RPMI8226 (cell line): ENCODE data around the gene CAMK1D.

Source experiments
- DNase-seq: peaks from one replicate; pipeline ENCODE4 v3.0.0-alpha.2; 2015

Gene CAMK1D

GRCh38 chr10:12633776-12634620 lies 284.7 kb downstream of the CAMK1D start:
- no peak for DNase-seq

- DNase-seq = no peak
These were observed 285.2 kb downstream of the CAMK1D start for GRCh38 chr10:12634621-12634931.

DNA sequence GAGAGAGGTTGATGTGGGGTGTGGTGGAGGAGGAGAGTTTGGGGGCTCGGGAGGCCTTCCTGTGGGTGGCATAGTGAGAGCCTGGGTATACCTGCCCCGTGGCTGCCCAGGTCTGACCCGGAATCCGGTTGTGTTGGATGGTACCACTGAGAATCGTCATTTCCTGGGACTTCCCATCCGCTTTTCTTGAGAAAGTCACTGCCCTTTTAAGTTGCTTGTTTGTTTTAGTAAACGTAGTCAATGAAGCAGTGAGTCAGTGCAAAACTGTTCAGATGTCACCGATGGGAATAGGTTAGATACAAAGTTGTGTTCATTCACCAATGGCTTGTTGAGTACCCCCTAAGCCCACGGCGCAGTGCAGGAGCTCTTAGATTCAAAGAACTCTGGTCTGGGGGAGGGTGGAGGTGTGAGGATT lies 285.8 kb downstream of the CAMK1D start:
- no peak for DNase-seq

GRCh38 chr10:12636571-12636970 lies 287.2 kb downstream of the CAMK1D start:
- no peak for DNase-seq

- no peak for DNase-seq
These were observed 288.3 kb downstream of the CAMK1D start for GRCh38 chr10:12637649-12638048.

GRCh38 chr10:12638103-12638502 lies 288.8 kb downstream of the CAMK1D start:
- DNase-seq = peak; percentile 86

GRCh38 chr10:12638781-12639180 lies 289.4 kb downstream of the CAMK1D start:
- no peak for DNase-seq

- DNase-seq = no peak
These were observed 290.9 kb downstream of the CAMK1D start for GRCh38 chr10:12639996-12640944.

GRCh38 chr10:12642036-12642435 lies 292.7 kb downstream of the CAMK1D start:
- DNase-seq = no peak

DNA sequence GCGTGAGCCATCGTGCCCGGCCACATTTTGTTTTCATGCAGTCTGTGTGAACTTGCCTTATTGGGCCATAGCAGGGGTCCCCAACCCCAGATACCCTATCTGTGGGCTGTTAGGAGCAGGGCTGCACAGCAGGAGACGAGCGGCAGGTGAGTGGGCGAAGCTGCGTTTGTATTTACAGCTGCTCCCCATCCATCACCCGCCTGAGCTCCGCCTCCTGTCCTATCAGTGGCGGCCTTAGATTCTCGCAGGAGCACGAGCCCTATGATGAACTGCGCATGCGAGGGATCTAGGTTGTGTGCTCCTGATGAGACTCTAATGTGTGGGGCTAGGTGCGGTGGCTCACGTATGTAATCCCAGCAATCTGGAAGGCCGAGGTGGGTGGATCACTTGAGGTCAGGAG lies 293.9 kb downstream of the CAMK1D start:
- no peak for DNase-seq

GRCh38 chr10:12644380-12645144 lies 295.2 kb downstream of the CAMK1D start:
- DNase-seq = no peak

GRCh38 chr10:12645449-12645848 lies 296.1 kb downstream of the CAMK1D start:
- no peak for DNase-seq

DNA sequence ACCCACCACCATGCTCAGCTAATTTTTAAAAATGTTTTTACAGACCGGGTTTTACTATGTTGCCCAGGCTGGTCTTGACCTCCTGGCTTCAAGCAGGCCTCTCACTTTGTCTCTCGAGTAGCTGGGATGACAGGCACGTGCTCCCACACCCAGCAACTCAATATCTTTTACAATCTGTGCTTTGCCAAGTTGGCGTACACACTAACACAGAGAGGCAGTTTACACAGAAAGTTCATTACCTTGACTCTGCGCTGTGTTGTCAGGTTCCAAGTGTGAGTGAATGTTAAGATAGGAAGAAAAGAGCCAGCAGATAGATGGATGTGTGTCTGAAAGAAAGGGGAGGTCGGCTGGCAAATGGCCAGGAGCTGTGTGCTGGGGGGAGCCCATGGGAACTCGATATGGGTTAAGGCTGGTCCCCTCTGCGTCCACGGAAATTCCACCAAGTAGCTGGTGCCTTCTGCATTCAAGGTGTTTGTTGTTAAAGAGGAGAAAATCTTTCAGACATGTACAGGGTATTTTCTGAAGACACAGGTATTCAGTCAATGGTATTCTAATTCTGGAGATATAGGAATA lies 299.8 kb downstream of the CAMK1D start:
- DNase-seq = no peak

DNA sequence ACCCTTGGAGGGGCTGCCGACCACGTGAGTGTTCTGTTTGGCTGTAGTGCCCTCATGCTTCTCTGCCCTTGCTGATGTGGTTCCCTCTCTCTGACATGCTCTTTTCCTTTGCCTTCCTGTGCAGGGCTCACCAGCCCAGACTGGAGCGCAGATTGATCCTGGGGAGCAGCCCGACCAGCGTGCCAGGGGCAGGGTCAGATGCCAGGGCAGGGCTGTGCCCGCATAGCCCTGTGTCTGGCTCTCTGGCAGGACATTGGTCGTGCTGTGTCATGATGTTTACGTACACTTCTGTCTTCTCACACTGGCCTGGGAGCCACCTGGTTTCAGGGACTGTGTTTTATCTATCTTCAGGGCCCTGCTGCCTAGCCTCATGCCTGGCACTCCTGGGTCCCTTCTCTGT lies 300.8 kb downstream of the CAMK1D start:
- DNase-seq = no peak

DNA sequence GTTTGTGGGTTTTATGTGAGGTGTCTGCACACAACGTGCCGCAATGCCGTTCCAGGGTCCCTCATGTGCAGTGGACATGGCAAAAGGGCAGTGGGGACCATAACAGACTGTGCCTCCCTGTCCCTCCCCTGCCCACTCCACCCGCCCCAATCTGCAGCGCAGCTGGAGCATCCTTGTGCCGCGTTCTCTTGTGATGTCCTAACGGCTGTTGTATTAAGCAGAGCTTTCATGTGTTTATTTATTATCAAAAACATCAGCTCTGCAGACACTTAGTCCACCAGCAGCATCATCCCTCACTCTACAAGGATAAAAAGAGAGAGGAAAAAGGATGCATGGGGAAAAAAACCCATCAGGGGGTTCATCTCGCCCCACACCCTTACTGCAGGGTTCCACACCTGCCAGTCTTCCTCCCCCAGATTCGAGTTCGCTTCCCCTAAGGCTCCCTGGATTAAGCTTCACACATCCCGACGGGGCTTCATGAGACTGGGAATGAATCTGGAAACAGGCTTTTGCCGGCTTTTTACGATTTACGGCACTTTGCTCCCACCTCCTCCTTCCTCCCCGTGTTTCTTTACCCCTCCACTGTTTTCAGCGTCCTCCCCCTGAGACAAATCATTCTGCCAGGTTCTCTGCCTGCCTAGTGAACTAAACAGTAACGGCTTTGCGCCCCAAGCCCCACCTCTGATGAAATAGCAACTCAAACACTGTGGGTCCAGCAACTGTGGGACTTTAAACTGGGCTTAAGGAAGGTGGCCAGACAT lies 301.4 kb downstream of the CAMK1D start:
- DNase-seq = no peak

DNA sequence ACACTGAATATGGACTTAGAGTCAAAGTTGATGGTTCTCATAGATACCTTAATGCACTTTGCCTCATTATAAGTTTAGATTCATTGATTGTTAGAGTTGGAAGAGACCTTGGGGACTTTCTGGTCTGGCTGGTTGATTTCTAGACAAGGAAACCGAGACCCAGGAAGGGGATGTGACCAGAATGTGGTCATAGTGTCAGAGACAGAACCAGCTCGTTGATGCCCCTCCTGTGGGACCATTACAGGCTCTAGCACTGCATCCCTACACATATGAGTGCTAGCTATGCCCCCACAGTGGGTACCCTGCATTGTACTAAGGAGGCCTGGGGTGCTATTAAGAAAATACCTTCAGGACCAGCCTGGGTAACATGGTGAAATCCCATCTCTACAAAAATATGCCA lies 306.6 kb downstream of the CAMK1D start:
- no peak for DNase-seq

DNA sequence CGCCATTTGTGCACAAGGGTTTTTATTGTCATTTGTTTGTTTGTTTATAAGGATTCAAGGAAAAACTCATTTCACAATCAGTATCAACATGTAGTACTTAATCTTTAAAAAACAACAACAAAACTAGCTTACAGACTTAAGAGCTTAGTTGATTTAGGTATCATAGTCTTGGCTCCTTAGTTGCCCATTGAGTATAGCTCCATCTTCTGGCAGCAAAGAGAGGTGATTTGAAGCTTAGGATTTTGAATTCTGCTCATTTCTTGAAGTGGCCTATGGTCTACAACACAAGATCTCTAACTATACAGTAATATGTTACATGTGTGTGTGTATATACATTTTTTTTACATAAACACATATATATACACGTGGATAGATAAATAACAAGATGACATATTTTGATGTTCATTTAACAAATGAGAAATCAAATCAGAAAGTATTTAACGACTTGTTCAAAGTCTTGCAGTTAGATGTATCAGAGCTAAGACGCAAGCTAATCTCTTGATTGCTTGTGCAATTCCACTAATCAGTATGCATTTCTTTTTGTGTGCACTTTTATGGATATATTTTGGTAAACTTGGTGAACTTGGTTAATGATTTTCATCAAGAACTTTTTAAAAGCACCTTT lies 307.3 kb downstream of the CAMK1D start:
- peak; percentile 51 for DNase-seq

DNA sequence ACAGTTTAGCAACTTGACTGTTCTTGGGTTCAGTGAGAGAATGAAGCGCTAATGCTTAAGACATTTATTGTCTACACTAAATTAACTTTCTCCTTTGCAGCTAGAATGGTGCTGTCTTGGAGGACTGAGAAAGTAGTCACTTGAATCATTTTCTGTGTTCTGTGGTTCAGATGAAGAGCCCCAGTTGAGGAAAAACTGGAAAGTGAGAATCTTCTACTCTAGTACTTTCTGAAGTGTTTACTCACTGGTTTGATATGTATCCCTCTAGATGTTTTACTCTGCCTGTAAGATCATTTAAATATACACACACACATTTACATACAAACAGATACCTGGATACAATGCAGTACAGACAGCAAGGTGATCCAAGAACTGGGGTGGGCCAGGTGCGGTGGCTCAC lies 308.1 kb downstream of the CAMK1D start:
- DNase-seq = no peak

- no peak for DNase-seq
These were observed 309.2 kb downstream of the CAMK1D start for GRCh38 chr10:12658526-12658925.

DNA sequence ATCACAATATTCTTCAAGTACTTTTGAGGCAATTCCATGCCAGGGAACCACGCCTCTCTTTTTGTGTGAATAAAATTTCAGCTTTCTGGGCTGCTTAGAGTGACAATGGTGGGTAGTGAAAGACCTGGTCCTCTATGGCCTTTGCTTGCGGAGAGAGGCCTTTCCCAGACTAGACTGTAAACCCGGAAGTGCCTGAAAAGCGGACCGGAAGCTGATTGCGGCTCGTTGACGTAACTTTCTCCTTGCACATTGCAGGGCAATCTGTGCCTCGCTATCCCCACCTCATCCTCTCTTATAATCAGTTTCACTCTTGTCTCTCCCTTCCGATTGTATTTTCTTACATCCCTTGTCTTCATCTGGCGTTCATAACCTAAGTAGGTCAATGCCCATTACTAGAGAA lies 310.4 kb downstream of the CAMK1D start:
- DNase-seq = no peak

- DNase-seq = no peak
These were observed 311.5 kb downstream of the CAMK1D start for GRCh38 chr10:12660812-12661211.

DNA sequence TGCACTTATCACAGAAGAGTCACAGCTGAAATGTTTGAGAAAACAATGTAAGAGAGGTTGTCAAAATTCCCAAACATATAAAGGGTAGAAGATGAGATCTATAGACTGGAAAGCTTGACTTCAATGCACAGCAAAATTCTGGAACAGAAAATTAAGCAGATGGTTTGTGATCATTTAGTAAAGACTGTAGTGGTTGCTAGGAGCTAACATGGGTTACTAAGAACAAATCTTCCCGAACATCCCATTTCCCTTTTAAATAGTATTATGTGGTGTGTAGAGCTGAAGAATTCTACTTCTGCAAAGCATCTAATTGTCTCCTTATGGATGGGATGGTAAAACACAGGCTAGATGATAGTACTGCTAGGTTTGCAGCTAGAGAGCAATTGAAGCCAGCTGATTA lies 312.3 kb downstream of the CAMK1D start:
- no peak for DNase-seq
